RWPE2 (cell line): Measurements from ENCODE around the gene SMTNL2.

Experiments used
- ATAC-seq: fragments of 200-7000 bp; cut with Tn5 transposase; 3 replicates; pipeline ENCODE4 v1.9.1; 2021; ENCODE audit warnings: low read depth
- DNase-seq: peaks from one replicate; pipeline ENCODE4 v3.0.0-alpha.2; 2020; ENCODE audit warnings: low spot score
- H3K27ac ChIP-seq: fragments of 450-650 bp; 2 replicates; pipeline ENCODE4 v1.5.1; 2017; ENCODE audit warnings: mild to moderate bottlenecking; ENCODE audit not compliant: poor library complexity, severe bottlenecking
- H3K27me3 ChIP-seq: fragments of 250-450 bp; sonication (Bioruptor Pico); 2 replicates; pipeline ENCODE4 v1.5.1; 2021; ENCODE audit warnings: mild to moderate bottlenecking, moderate library complexity; ENCODE audit not compliant: insufficient read depth, poor library complexity, severe bottlenecking
- H3K36me3 ChIP-seq: fragments of 250-450 bp; sonication (Bioruptor Pico); 2 replicates; pipeline ENCODE4 v1.5.1; 2020; ENCODE audit warnings: low read depth, mild to moderate bottlenecking, moderate library complexity
- H3K4me1 ChIP-seq: fragments of 250-450 bp; sonication (Bioruptor Pico); 2 replicates; pipeline ENCODE4 v1.5.1; 2021; ENCODE audit warnings: mild to moderate bottlenecking, moderate library complexity; ENCODE audit not compliant: insufficient read depth, poor library complexity, severe bottlenecking
- H3K4me3 ChIP-seq: fragments of 250-450 bp; sonication (Bioruptor Pico); 2 replicates; pipeline ENCODE4 v1.5.1; 2021; ENCODE audit warnings: mild to moderate bottlenecking, moderate library complexity; ENCODE audit not compliant: severe bottlenecking
- H3K9me3 ChIP-seq: fragments of 250-450 bp; sonication (Bioruptor Pico); 2 replicates; pipeline ENCODE4 v1.5.1; 2021; ENCODE audit warnings: mild to moderate bottlenecking, moderate library complexity; ENCODE audit not compliant: severe bottlenecking
- CTCF ChIP-seq: fragments of 450-650 bp; IDR thresholded peaks from one replicate; pipeline ENCODE4 v1.5.1; 2017; ENCODE audit warnings: mild to moderate bottlenecking, moderate library complexity; ENCODE audit not compliant: poor library complexity, severe bottlenecking

The SMTNL2 gene

GRCh38 chr17:4584101-4584916 is at the start of gene SMTNL2:
TSS of gene SMTNL2 (plus strand) at chr17:4584529. CDS start at chr17:4584606, 77 bp downstream.
- no peaks in the 10 kb centered on the region for H3K9me3 ChIP-seq
- no peak within 1 kb of the TSS for H3K27ac ChIP-seq
- ATAC-seq (peak; percentile 24), DNase-seq (no peak)
- peak within 1 kb of the TSS; percentile 7 for H3K4me3 ChIP-seq
- H3K27me3 ChIP-seq, result peaks cover 51% of the 10 kb centered on the region
- no peaks in the 10 kb centered on the region for H3K4me1 ChIP-seq
- H3K36me3 ChIP-seq, result no peaks in the 10 kb centered on the region
- TF ChIP-seq CTCF, result peak; percentile 3

GRCh38 chr17:4534928-4535666 is 49.2 kb upstream of the SMTNL2 start:
- no peak for TF ChIP-seq CTCF
- Histone ChIP-seq H3K27me3 (no peaks in the 10 kb centered on the region), H3K9me3 (no peaks in the 10 kb centered on the region), H3K27ac (no peak overlapping the region), H3K4me3 (no peak overlapping the region), H3K36me3 (peaks cover 17% of the 10 kb centered on the region), H3K4me1 (no peaks in the 10 kb centered on the region)
- ATAC-seq, result no peak
- DNase-seq, result no peak

DNA sequence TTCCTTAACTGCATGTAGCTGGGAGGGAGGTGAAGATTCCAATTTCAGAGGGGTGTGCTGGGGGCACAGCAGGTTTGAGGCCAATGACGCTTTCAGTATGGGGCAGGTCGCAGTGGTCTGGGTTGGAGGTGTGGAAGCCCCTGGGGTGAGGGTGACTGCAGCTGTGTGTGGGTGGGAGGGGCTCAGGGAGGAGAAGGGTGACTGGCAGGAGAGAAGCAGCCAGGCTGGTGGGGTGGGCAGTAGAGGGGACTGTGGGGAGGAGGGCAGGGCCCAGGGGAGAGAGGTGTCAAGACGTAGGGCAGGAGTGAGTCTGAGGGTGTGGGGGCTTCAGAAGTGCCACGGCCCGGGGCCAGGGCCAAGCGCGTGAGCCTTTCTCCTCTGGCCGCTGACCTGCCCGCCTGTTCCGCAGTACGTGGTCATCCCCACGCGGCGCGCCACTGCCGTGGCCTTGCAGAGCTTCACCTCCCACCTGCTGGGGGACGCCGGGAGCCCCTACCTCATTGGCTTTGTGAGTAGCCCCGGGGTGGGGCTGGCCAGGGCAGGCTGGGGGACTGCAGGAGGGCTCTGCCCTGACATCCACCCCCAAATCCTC is 48.6 kb upstream of the SMTNL2 start:
- no peaks in the 10 kb centered on the region for H3K9me3 ChIP-seq
- DNase-seq, result no peak
- H3K4me1 ChIP-seq, result no peaks in the 10 kb centered on the region
- ATAC-seq, result no peak
- no peak for TF ChIP-seq CTCF
- H3K27ac ChIP-seq, result no peak overlapping the region
- no peaks in the 10 kb centered on the region for H3K27me3 ChIP-seq
- no peak overlapping the region for H3K4me3 ChIP-seq
- peaks cover 23% of the 10 kb centered on the region for H3K36me3 ChIP-seq

DNA sequence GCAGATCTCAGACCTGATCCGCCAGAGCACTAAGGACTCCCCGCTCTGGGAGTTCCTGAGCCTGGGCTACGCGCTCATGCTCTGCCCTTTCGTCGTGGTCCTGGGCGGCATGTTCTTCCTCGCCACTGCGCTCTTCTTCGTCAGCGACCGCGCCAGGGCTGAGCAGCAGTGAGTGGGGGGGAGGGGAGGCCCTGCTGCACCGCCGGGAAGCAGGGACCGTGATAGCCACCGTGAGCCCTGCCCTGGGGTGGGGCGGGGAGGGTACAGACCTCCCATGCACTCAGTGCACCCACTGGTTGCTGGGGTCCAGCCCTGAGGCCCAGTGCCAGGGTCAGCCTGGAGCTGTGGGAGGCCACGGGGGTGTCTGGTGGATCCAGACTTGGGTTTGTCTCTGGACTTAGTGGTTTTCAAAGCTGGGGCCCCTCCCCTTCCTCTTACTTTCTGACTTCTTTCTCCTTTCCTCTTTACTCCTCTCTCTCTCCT is 48.0 kb upstream of the SMTNL2 start:
- H3K4me3 ChIP-seq, result no peak overlapping the region
- H3K4me1 ChIP-seq, result no peaks in the 10 kb centered on the region
- peaks cover 28% of the 10 kb centered on the region for H3K36me3 ChIP-seq
- no peak overlapping the region for H3K27ac ChIP-seq
- no peak for TF ChIP-seq CTCF
- ATAC-seq, result no peak
- no peaks in the 10 kb centered on the region for H3K9me3 ChIP-seq
- no peaks in the 10 kb centered on the region for H3K27me3 ChIP-seq
- no peak for DNase-seq
